Measurements from ENCODE around the gene DLX3.

GRCh38 chr17:49984776-49985175, 10.2 kb downstream of the DLX3 start:
- TF ChIP-seq ZFX (IDR thresholded peaks at IDR 0.05; ENCODE audit: borderline replicate concordance) (no peak), CTCF (IDR thresholded peaks at IDR 0.05) (no peak)

Measured in 22Rv1 (cell line).